Measurements from ENCODE around the gene SEC14L2. TPM values are rescaled to one million over a fixed set of nuclear protein-coding genes. Genes with fewer than 3 reads are reported as not detected.
A peak's percentile ranks its signal among the peaks of the same experiment; 100 is the strongest.

SEC14L2 gene
- total RNA-seq, 1 donor from 2014 or later, result 3.0 TPM

DNA sequence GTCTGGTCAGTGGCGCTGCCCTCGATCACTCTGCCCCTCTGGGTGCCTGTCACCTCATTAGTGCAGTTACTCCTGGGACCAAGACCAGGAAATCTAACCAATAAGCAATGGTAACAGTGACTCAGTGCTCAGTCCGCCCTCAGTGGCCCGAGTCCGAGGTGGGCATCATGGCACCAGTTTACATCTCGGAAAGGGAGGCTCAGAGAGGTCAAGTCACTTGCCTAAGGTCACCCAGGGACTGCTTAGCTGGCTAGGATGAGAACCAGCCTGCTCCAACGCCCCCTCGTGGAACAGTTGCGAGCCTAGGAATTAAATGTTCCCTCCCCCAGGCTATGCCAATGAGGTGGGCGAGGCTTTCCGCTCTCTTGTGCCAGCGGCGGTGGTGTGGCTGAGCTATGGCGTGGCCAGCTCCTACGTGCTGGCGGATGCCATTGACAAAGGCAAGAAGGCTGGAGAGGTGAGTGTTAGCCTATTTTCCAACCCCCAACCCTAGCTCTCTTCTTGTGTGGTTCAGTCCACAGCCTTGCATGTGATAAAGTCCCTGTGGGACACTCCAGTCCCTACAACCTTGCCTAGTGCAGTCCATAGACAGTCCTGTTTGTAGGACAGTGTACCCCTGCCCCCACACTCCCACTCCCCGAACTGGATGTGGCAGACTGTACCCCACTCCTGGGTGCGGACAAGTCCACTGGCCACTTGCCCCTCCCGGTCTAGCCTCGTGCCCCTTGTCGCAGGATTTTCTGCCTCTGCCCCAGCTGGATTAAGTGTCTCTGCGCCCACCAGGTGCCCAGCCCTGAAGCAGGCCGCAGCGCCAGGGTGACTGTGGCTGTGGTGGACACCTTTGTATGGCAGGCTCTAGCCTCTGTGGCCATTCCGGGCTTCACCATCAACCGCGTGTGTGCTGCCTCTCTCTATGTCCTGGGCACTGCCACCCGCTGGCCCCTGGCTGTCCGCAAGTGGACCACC, 29.9 kb downstream of the SEC14L2 start:
- H3K27me3 ChIP-seq, result no peaks in the 10 kb centered on the region
- TF ChIP-seq, protein P1, sequence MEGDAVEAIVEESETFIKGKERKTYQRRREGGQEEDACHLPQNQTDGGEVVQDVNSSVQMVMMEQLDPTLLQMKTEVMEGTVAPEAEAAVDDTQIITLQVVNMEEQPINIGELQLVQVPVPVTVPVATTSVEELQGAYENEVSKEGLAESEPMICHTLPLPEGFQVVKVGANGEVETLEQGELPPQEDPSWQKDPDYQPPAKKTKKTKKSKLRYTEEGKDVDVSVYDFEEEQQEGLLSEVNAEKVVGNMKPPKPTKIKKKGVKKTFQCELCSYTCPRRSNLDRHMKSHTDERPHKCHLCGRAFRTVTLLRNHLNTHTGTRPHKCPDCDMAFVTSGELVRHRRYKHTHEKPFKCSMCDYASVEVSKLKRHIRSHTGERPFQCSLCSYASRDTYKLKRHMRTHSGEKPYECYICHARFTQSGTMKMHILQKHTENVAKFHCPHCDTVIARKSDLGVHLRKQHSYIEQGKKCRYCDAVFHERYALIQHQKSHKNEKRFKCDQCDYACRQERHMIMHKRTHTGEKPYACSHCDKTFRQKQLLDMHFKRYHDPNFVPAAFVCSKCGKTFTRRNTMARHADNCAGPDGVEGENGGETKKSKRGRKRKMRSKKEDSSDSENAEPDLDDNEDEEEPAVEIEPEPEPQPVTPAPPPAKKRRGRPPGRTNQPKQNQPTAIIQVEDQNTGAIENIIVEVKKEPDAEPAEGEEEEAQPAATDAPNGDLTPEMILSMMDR (IDR thresholded peaks at IDR 0.05), result peak; percentile 48 to 69 (median 59)
- intact Hi-C loops (cut with DNase I), result loop anchor here (1.0 to 10.0 kb wide), 3 partner anchors 138 to 822 kb away; partner anchors contain the start of genes NF2 and SELENOM
- peak overlapping the region; percentile 66 to 80 for H3K27ac ChIP-seq
- DNase-seq (ENCODE audit: low spot score in 2 of 2), result peak; percentile 39 to 92
- peaks cover 14 to 26% of the 10 kb centered on the region in 2 donors for H3K4me1 ChIP-seq
- no peaks in the 10 kb centered on the region for H3K9me3 ChIP-seq
- H3K4me3 ChIP-seq, result peak overlapping the region; percentile 63 to 86
- no peaks in the 10 kb centered on the region for H3K36me3 ChIP-seq

DNA sequence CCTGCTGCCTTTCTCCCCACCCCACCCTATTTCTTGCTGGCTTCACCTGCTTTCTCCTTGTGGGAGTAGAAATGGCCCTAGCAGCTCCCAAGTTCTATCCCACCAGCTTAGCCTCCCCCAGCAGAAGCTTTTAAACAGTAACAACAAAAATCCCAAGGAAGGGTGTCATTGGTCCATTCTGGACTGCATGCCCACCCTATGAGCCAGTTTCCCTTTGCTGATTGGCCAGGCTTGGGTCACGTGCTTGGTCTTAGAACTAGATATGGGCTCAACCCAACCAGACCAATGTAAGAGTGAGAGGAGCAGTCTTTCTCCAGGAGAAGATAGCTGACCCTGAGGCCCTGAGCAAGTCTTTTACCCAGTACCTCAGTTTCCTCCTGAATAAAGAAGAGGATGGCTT, 31.1 kb downstream of the SEC14L2 start:
- Histone ChIP-seq H3K27me3 (no peaks in the 10 kb centered on the region), H3K36me3 (no peaks in the 10 kb centered on the region), H3K9me3 (no peaks in the 10 kb centered on the region), H3K4me1 (peaks cover 7 to 17% of the 10 kb centered on the region in 2 donors), H3K4me3 (no peak overlapping the region), H3K27ac (no peak overlapping the region)
- intact Hi-C loops (cut with DNase I), result loop anchor here (10.0 kb wide), 2 partner anchors 677 to 823 kb away; partner anchors contain the start of genes NF2 and SELENOM
- TF ChIP-seq, protein P1 (IDR thresholded peaks at IDR 0.05), result no peak
- DNase-seq (ENCODE audit: low spot score in 2 of 2), result no peak

DNA sequence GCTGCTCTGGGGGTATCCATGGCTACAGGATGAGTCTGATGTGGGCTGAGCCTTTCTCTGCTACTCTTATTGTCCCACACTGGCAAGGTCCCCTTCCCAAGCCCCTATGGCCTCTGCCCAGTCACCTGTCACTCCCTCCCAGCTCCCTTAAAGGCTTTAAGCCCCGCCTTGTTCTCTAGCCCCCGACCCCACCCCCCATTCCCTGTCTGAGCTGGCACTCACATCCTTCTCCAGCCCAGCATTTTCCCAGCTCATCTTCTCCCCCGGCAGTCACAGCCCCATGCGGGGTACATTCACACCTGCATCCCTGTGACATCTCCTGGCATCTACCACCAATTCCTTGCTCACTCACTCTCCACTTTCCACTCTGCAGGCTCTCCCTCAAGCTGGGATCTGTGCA, 33.1 kb downstream of the SEC14L2 start:
- no peak for DNase-seq (ENCODE audit: low spot score in 2 of 2)
- H3K4me3 ChIP-seq, result no peak overlapping the region
- H3K27ac ChIP-seq, result no peak overlapping the region
- H3K27me3 ChIP-seq, result no peaks in the 10 kb centered on the region
- H3K4me1 ChIP-seq, result peaks cover 1 to 11% of the 10 kb centered on the region in 2 donors
- H3K9me3 ChIP-seq, result no peaks in the 10 kb centered on the region
- intact Hi-C loops (cut with DNase I), result loop anchor here (10.0 kb wide), 2 partner anchors 675 to 825 kb away; partner anchors contain the start of genes NF2 and SELENOM
- no peaks in the 10 kb centered on the region for H3K36me3 ChIP-seq
- TF ChIP-seq, protein P1 (IDR thresholded peaks at IDR 0.05), result no peak

DNA sequence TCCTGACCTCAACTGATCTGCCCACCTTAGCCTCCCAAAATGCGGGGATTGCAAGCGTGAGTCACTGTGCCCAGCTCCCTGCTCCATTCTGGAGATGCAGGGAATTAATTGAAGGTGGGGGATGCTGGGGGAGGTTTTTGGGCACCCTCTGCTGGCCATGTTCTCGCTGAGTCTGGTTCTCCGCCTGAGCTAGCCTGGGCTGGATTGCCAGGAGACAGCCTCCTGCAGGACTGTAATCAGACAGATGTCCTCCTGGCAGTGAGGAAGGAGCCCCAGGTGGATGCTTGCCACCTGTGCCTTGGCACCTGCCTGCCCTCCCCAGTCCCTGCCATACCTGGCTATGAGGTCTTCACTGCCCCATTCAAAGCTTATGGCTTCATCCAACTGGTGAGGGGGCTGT, 34.1 kb downstream of the SEC14L2 start:
- no peak for DNase-seq (ENCODE audit: low spot score in 2 of 2)
- Histone ChIP-seq H3K4me3 (no peak overlapping the region), H3K4me1 (peaks cover 0 to 1% of the 10 kb centered on the region in 2 donors), H3K27me3 (no peaks in the 10 kb centered on the region), H3K27ac (no peak overlapping the region), H3K36me3 (no peaks in the 10 kb centered on the region), H3K9me3 (no peaks in the 10 kb centered on the region)
- TF ChIP-seq, protein P1 (IDR thresholded peaks at IDR 0.05), result no peak
- intact Hi-C loops (cut with DNase I), result no loop called here

DNA sequence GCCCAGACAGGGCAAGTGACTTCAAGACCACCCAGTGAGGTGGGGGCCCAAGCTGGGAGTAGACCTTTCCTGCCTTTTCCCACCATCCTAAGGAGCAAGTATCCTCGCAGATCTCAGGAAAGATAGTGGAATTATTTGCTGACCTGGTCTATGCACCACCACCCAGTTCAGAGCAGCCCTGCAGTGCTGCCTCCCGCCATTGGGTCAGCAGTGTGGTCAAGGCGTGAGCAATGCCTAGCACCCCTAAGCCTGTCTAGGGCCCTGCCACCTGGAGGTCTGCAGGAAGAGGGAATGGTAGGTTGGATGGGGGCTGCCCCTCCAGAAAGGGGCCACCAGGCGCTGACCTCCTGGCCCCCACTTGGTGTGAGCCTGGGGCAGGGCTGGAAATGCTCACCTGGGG, 35.3 kb downstream of the SEC14L2 start:
- TF ChIP-seq, protein P1 (IDR thresholded peaks at IDR 0.05), result no peak
- no peaks in the 10 kb centered on the region for H3K4me1 ChIP-seq
- H3K27ac ChIP-seq, result no peak overlapping the region
- intact Hi-C loops (cut with DNase I), result no loop called here
- no peak overlapping the region for H3K4me3 ChIP-seq
- H3K9me3 ChIP-seq, result no peaks in the 10 kb centered on the region
- no peaks in the 10 kb centered on the region for H3K36me3 ChIP-seq
- H3K27me3 ChIP-seq, result no peaks in the 10 kb centered on the region
- no peak for DNase-seq (ENCODE audit: low spot score in 2 of 2)
